ENCODE results near the gene KRTAP12-4.

GRCh38 chr21:44628707-44629391 is 25.6 kb downstream of the KRTAP12-4 start:
- TF ChIP-seq, protein P1, sequence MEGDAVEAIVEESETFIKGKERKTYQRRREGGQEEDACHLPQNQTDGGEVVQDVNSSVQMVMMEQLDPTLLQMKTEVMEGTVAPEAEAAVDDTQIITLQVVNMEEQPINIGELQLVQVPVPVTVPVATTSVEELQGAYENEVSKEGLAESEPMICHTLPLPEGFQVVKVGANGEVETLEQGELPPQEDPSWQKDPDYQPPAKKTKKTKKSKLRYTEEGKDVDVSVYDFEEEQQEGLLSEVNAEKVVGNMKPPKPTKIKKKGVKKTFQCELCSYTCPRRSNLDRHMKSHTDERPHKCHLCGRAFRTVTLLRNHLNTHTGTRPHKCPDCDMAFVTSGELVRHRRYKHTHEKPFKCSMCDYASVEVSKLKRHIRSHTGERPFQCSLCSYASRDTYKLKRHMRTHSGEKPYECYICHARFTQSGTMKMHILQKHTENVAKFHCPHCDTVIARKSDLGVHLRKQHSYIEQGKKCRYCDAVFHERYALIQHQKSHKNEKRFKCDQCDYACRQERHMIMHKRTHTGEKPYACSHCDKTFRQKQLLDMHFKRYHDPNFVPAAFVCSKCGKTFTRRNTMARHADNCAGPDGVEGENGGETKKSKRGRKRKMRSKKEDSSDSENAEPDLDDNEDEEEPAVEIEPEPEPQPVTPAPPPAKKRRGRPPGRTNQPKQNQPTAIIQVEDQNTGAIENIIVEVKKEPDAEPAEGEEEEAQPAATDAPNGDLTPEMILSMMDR (IDR thresholded peaks at IDR 0.05; ENCODE audit: insufficient read depth, low read depth, low read length) = no peak
- TF ChIP-seq EZH2 (IDR thresholded peaks at IDR 0.05; ENCODE audit: insufficient read depth, low read length) = no peak
